K562 (cell line): ENCODE data around the gene PANX1. TPM values are rescaled to one million over a fixed set of nuclear protein-coding genes. Genes with fewer than 3 reads are reported as not detected.

ENCODE experiments used
- HDAC3 ChIP-seq: fragments of 450-650 bp; IDR thresholded peaks from 2 replicates; pipeline ENCODE4 v1.6.1; 2018; ENCODE audit warnings: borderline replicate concordance, mild to moderate bottlenecking, moderate library complexity; ENCODE audit not compliant: partially characterized antibody
- NR2C1 ChIP-seq, 2 experiments: fragments of 450-650 bp; IDR thresholded peaks; 2 replicates each; pipeline ENCODE4 v1.6.1; 2017; ENCODE audit warnings: mild to moderate bottlenecking in 2 of 2, antibody characterized with exemption in 1 of 2, inconsistent platforms in 1 of 2, missing compliant biosample characterization in 1 of 2, missing genetic modification characterization in 1 of 2
- PHB ChIP-seq: fragments of 250-450 bp; sonication (Bioruptor Pico); IDR thresholded peaks from 2 replicates; pipeline ENCODE4 v1.5.0; 2021
- RBM17 ChIP-seq: fragments of 200-400 bp; formaldehyde crosslinking; IDR thresholded peaks from 2 replicates; pipeline ENCODE4 v1.6.1; 2017; ENCODE audit warnings: low read depth, mild to moderate bottlenecking, low read length, borderline replicate concordance
- SMARCA4 ChIP-seq: fragments of 450-650 bp; IDR thresholded peaks from 2 replicates; pipeline ENCODE4 v1.6.1; 2016
- SMARCB1 ChIP-seq: IDR thresholded peaks from 2 replicates; pipeline ENCODE4 v1.6.1; 2011; ENCODE audit warnings: improper control_type of control experiment, low read depth; ENCODE audit not compliant: insufficient read length
- SMARCE1 ChIP-seq: fragments of 450-650 bp; IDR thresholded peaks from 2 replicates; pipeline ENCODE4 v1.7.1; 2016; ENCODE audit warnings: mild to moderate bottlenecking
- TBP ChIP-seq: optimal IDR thresholded peaks from 2 replicates; pipeline ENCODE3; 2011; ENCODE audit warnings: low read depth, low read length, improper control_type of control experiment
- TRIM24 ChIP-seq, 2 experiments: fragments of 450-650 bp; IDR thresholded peaks; 2 replicates each; pipeline ENCODE4 v1.6.1; 2016
- polyA plus RNA-seq, 8 experiments: library from polyadenylated mRNA; depleted of rRNA in 4 of 8; stranded (reverse) in 5 of 8; unstranded in 3 of 8; fragments of >200 nt; fragmentation: Nextera tagmentation in 2 of 8; fragmentation: Illumina TruSeq in 1 of 8; extraction: Ambion mirVana in 2 of 8; extraction: Trizol in 1 of 8; gene quantifications; 2 replicates each; pipeline versions ENCODE4 v1.2.1 to v1.2.3, GENCODE V29; 2011 to 2014; ENCODE audit warnings: inconsistent platforms in 1 of 8, missing spikeins in 1 of 8
- total RNA-seq, 7 experiments: library from RNA; depleted of rRNA in 6 of 7; stranded (reverse); fragments of >200 nt in 6 of 7; fragmentation: Illumina TruSeq in 2 of 7; extraction: Trizol in 2 of 7; gene quantifications; 2 replicates each; pipeline versions ENCODE4 v1.2.1 to v1.2.3, GENCODE V29; 2011 to 2021; ENCODE audit warnings: low replicate concordance in 1 of 7
- TF ChIP-seq, protein P1 (sequence below), 3 experiments: fragments of 200-800 bp in 1 of 3; fragments of 250-450 bp in 1 of 3; fragments of 450-650 bp in 1 of 3; sonication (Bioruptor Pico) in 1 of 3; sonication (Bioruptor generic) in 1 of 3; formaldehyde crosslinking in 1 of 3; IDR thresholded peaks; 2 replicates each; pipeline versions ENCODE4 v1.6.1 to v1.8.0; 2016 to 2022; ENCODE audit warnings: mild to moderate bottlenecking in 2 of 3, missing genetic modification characterization in 2 of 3, missing compliant biosample characterization in 1 of 3, moderate library complexity in 1 of 3
- TF ChIP-seq, protein P2 (sequence below), 2 experiments: fragments of 450-650 bp; IDR thresholded peaks; 2 replicates each; pipeline ENCODE4 v1.6.1; 2016
- TF ChIP-seq, protein P3 (sequence below), 2 experiments: fragments of 450-650 bp; conservative IDR thresholded peaks; 2 replicates each; pipeline ENCODE4 v1.6.1; 2017; ENCODE audit warnings: mild to moderate bottlenecking in 2 of 2, moderate library complexity in 2 of 2
- TF ChIP-seq, protein P4 (sequence below): sonication (generic); formaldehyde crosslinking; IDR thresholded peaks from 2 replicates; pipeline ENCODE4 v1.8.0; 2023; ENCODE audit warnings: missing genetic modification reagents, mild to moderate bottlenecking, borderline replicate concordance

PANX1 gene
- total and polyA plus RNA-seq, 9 of the 15 experiments (the other 6 are each of a cell fraction or from before 2014, with no cell fraction given): 1.9 to 14.8 (median 10.1) TPM

DNA sequence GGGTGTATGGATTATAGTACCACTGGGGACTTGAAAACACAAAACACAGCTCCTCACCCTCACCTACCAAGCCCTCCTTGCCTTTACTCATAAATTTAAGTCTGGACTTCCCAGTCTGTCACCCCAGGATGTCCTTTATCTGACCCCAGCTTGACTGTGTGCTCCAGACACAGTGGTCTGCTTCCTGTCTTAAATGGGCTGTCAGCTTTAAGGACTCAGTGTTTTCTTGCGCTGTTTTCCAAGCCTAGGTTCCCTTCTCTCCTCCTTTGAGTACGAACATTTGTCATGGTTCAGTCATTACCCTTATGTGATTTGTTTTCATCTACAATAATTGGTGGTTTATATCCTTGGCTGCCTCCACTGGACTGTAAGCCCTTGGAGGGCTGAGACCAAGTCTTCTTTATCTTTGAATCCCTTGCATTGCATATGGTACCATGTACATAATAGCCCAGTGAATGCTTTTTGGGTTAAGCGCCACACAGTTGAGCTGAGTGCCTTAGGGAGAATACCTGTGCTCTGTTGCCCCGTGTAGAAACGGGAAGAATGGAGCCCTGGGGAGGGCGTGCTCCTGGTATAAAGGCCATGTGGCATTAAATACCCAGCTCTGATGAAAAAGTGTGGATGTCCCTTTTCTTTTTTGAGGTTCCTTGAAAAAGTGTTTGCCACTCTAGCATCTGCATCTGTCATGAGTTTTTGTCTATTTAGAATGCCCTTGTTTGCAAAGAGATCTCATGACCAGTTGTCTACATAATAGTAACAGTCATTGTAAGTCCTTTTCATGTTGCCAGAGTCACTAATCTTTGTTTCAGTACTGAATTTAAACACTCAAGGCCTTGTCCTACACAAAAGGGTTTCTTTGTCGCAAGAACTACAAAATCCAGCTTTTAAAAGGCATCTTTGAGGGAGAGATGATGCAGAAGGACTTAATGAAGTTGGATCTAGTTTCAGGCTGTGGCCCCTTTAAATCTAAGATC is 14.0 kb downstream of the PANX1 start (continued):
- TF ChIP-seq, protein P1, sequence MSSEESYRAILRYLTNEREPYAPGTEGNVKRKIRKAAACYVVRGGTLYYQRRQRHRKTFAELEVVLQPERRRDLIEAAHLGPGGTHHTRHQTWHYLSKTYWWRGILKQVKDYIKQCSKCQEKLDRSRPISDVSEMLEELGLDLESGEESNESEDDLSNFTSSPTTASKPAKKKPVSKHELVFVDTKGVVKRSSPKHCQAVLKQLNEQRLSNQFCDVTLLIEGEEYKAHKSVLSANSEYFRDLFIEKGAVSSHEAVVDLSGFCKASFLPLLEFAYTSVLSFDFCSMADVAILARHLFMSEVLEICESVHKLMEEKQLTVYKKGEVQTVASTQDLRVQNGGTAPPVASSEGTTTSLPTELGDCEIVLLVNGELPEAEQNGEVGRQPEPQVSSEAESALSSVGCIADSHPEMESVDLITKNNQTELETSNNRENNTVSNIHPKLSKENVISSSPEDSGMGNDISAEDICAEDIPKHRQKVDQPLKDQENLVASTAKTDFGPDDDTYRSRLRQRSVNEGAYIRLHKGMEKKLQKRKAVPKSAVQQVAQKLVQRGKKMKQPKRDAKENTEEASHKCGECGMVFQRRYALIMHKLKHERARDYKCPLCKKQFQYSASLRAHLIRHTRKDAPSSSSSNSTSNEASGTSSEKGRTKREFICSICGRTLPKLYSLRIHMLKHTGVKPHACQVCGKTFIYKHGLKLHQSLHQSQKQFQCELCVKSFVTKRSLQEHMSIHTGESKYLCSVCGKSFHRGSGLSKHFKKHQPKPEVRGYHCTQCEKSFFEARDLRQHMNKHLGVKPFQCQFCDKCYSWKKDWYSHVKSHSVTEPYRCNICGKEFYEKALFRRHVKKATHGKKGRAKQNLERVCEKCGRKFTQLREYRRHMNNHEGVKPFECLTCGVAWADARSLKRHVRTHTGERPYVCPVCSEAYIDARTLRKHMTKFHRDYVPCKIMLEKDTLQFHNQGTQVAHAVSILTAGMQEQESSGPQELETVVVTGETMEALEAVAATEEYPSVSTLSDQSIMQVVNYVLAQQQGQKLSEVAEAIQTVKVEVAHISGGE (CRISPR knock-in tag; IDR thresholded peaks at IDR 0.05): peak in 1 of 3 experiments; percentile 63; a peak in 1 of 6 replicates
- TF ChIP-seq, protein P2, sequence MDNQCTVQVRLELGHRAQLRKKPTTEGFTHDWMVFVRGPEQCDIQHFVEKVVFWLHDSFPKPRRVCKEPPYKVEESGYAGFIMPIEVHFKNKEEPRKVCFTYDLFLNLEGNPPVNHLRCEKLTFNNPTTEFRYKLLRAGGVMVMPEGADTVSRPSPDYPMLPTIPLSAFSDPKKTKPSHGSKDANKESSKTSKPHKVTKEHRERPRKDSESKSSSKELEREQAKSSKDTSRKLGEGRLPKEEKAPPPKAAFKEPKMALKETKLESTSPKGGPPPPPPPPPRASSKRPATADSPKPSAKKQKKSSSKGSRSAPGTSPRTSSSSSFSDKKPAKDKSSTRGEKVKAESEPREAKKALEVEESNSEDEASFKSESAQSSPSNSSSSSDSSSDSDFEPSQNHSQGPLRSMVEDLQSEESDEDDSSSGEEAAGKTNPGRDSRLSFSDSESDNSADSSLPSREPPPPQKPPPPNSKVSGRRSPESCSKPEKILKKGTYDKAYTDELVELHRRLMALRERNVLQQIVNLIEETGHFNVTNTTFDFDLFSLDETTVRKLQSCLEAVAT (IDR thresholded peaks at IDR 0.05): no peak
- TF ChIP-seq HDAC3 (peak; percentile 28), NR2C1 (IDR thresholded peaks at IDR 0.05) (peak; percentile 63), NR2C1 (tag; IDR thresholded peaks at IDR 0.05) (peak; percentile 72), RBM17 (no peak), SMARCB1 (no peak), SMARCA4 (peak; percentile 31; the same call in 1 of the 2 replicates), SMARCE1 (peak; percentile 40; the same call in 1 of the 2 replicates), TRIM24 (IDR thresholded peaks at IDR 0.05) (peak in 1 of 2 experiments; percentile 45; a peak in 1 of 4 replicates), PHB (CRISPR knock-in tag) (no peak), TBP (no peak)
- TF ChIP-seq, protein P3, sequence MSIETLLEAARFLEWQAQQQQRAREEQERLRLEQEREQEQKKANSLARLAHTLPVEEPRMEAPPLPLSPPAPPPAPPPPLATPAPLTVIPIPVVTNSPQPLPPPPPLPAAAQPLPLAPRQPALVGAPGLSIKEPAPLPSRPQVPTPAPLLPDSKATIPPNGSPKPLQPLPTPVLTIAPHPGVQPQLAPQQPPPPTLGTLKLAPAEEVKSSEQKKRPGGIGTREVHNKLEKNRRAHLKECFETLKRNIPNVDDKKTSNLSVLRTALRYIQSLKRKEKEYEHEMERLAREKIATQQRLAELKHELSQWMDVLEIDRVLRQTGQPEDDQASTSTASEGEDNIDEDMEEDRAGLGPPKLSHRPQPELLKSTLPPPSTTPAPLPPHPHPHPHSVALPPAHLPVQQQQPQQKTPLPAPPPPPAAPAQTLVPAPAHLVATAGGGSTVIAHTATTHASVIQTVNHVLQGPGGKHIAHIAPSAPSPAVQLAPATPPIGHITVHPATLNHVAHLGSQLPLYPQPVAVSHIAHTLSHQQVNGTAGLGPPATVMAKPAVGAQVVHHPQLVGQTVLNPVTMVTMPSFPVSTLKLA (conservative IDR thresholded peaks at IDR 0.05): 0 out of 4 replicates have a peak, but pooled peaks of 1 of the 2 experiments have one; percentile 14
- TF ChIP-seq, protein P4, sequence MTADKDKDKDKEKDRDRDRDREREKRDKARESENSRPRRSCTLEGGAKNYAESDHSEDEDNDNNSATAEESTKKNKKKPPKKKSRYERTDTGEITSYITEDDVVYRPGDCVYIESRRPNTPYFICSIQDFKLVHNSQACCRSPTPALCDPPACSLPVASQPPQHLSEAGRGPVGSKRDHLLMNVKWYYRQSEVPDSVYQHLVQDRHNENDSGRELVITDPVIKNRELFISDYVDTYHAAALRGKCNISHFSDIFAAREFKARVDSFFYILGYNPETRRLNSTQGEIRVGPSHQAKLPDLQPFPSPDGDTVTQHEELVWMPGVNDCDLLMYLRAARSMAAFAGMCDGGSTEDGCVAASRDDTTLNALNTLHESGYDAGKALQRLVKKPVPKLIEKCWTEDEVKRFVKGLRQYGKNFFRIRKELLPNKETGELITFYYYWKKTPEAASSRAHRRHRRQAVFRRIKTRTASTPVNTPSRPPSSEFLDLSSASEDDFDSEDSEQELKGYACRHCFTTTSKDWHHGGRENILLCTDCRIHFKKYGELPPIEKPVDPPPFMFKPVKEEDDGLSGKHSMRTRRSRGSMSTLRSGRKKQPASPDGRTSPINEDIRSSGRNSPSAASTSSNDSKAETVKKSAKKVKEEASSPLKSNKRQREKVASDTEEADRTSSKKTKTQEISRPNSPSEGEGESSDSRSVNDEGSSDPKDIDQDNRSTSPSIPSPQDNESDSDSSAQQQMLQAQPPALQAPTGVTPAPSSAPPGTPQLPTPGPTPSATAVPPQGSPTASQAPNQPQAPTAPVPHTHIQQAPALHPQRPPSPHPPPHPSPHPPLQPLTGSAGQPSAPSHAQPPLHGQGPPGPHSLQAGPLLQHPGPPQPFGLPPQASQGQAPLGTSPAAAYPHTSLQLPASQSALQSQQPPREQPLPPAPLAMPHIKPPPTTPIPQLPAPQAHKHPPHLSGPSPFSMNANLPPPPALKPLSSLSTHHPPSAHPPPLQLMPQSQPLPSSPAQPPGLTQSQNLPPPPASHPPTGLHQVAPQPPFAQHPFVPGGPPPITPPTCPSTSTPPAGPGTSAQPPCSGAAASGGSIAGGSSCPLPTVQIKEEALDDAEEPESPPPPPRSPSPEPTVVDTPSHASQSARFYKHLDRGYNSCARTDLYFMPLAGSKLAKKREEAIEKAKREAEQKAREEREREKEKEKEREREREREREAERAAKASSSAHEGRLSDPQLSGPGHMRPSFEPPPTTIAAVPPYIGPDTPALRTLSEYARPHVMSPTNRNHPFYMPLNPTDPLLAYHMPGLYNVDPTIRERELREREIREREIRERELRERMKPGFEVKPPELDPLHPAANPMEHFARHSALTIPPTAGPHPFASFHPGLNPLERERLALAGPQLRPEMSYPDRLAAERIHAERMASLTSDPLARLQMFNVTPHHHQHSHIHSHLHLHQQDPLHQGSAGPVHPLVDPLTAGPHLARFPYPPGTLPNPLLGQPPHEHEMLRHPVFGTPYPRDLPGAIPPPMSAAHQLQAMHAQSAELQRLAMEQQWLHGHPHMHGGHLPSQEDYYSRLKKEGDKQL (CRISPR knock-in tag): no peak
